GM12801 (cell line): Measurements from ENCODE around the gene UGT1A8.
"Not testable (repeated sequence)": the region's sequence is repeated elsewhere in the genome, so short reads cannot be mapped to it uniquely, and the experiment has no call there.

ENCODE experiments used
- TF ChIP-seq, protein P1 (sequence below): IDR thresholded peaks from one replicate; pipeline ENCODE4 v1.5.1; 2011; ENCODE audit warnings: control low read depth; ENCODE audit not compliant: insufficient read length; ENCODE audit errors: extremely low read depth

UGT1A8 gene

DNA sequence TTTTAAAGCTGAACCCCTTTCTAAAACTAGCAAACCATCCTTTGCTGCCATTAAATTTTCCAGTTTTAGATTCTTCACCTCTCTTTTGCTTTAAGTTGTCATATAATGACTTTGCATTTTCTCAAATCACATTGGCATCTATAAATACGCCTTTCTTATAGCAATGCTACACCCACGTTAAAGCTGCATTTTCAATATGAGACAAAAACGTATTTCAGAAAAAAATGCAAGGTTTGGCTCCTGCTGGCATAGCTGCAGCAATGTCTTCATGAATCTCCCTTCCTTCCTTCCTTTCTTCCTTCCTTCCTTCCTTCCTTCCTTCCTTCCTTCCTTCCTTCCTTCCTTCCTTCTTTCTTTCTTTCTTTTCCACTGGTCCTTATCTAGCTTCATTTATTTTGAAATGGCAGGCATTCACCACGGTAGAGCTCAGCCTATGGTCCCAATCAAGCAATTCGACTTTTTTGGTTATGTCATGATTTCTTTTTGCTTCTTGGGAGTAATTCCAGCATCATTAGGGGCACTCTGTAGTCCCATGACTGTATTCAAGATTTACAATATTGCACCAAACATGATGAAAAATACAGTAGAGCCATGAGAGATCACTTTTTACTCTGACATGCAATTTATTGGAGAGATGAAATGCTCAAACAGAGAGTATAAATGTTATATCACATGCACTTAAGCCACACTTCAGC, 10.0 kb downstream of the UGT1A8 start:
- TF ChIP-seq, protein P1, sequence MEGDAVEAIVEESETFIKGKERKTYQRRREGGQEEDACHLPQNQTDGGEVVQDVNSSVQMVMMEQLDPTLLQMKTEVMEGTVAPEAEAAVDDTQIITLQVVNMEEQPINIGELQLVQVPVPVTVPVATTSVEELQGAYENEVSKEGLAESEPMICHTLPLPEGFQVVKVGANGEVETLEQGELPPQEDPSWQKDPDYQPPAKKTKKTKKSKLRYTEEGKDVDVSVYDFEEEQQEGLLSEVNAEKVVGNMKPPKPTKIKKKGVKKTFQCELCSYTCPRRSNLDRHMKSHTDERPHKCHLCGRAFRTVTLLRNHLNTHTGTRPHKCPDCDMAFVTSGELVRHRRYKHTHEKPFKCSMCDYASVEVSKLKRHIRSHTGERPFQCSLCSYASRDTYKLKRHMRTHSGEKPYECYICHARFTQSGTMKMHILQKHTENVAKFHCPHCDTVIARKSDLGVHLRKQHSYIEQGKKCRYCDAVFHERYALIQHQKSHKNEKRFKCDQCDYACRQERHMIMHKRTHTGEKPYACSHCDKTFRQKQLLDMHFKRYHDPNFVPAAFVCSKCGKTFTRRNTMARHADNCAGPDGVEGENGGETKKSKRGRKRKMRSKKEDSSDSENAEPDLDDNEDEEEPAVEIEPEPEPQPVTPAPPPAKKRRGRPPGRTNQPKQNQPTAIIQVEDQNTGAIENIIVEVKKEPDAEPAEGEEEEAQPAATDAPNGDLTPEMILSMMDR: no peak

DNA sequence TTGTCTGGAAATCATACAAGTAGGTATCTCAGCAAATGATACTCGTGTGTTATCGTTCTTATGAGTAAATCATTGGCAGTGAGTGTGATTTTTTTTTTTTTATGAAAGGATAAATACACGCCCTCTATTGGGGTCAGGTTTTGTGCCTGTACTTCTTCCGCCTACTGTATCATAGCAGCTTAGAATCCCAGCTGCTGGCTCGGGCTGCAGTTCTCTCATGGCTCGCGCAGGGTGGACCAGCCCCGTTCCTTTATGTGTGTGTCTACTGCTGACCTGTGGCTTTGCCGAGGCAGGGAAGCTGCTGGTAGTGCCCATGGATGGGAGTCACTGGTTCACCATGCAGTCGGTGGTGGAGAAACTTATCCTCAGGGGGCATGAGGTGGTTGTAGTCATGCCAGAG, 18.9 kb downstream of the UGT1A8 start, which contains the start of gene UGT1A10:
Gene UGT1A10 (plus strand): TSS at position 143 of the 400 bp plus-strand sequence. CDS start 75 bp downstream, at position 218.
- TF ChIP-seq, protein P1: not testable (repeated sequence)

DNA sequence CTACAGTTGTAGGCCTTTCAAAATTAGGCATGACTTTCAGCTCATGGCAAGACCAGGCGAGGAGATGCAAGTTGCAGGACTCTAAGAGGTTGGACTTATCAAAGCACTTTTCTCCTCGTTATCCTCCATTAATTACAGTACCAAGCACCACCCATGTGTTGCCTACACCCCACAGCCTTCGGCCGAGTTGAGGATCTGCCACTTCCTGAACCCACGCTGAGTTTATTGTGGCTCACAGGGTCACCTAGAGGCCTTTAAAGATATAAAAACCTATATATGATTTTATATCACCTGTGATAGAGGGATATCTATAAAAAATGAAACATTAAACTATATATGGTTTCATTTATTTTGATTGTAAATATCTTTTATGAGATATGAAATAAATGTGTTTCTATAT, 21.4 kb downstream of the UGT1A8 start:
- TF ChIP-seq, protein P1: no peak

DNA sequence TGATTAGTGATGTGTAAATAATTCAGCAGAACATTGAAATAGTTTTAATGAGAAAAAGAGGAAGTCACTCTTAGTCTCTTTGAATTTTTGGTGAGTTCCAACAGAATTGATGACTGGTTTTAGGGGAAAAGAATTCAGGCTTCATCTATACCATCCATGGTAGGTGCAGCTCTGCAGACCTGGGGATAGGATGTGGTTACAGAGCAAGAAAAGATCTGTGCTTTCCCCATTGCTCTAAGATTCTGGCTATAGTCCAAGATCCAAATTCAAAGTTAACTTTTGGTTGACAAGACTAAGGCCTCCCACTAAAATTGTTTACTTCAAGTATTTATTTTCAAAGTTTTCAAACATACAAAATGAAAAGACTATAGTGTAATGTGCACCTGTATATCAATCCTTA, 22.4 kb downstream of the UGT1A8 start:
- TF ChIP-seq, protein P1: no peak

DNA sequence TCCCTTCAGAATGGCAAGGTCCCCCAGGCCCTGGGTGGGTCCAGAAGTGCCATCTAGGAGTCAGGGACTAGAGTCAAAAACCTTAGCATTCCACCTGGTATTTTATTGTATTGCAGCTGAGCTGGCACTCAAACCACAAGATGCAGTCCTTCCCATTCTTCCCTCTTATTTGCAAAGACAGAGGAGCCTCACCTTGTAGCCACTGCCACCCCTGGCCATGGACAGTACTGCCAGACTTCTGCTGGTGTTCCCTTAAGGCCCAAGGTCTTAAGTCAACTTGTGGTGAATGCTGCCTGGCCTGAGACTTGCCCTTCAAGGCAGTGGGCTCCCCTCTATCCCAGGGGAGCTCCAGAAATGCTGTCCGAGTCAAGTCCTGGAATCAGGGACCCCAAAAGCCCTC, 25.7 kb downstream of the UGT1A8 start:
- TF ChIP-seq, protein P1: no peak

DNA sequence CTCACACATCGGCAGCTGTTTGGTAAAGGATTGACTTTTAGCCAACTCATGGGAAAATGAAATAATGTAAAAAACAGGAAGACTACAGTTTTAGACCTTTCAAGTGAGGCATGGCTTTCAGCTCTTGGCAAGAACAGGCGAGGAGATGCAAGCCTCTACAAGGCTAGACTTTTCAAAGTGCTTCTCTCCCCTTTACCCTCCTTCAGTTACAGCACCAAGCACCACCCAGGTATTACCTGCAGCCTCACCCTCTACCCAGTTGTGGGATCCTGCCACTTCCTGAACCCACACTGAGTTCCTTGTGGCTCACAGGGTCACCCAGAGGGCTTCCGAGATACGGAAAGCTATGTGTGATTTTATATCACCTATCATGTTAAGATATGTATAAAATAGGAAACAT, 33.5 kb downstream of the UGT1A8 start:
- TF ChIP-seq, protein P1: no peak

DNA sequence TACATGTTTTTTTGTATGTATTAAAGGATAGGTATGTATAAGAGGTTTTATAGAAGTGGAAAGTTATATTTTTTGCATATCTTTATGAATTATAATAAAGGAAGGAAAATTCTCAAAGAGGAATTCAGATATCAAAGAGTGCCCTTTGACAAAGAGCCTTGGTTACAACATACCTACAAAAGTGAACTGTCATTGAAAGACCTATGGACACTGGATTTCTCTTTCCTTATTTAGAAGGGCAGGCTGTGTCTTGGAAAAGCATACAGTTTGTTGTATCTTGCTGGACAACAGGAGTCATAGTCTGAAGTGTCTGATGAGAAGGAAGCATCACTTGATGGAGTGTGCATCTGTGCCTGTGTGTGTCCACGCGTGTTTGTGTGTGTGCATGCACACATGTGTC, 34.0 kb downstream of the UGT1A8 start:
- TF ChIP-seq, protein P1: no peak

DNA sequence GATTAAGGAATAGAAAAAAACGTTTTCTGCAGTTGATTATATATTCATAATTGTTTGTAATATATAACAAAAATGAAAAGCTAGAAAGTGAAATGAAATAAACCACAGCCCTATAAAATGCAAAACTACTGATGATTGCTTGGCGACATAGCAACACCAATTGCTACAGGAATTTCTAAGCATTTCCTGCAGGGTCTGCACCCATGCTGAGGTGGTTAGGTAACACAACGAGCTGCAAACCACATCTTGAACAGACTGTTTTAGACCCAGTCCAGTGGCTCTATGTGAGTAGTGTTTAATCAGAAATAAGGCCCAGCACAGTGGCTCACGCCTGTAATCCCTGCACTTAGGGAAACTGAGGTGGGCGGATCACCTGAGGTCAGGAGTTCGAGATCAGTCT, 37.1 kb downstream of the UGT1A8 start:
- TF ChIP-seq, protein P1: no peak
